Subcutaneous abdominal adipose tissue (tissue), 5 donors: ENCODE measurements around the gene FASN.

Source experiments
- H3K27ac ChIP-seq: one replicate; pipeline ENCODE4 v1.7.0; 2013; ENCODE audit warnings: low read depth, mild to moderate bottlenecking, inconsistent platforms, low read length, moderate library complexity
- H3K27me3 ChIP-seq, 5 donors: one replicate each; pipeline ENCODE4 v1.7.0; 2013; ENCODE audit warnings: low read length in 5 of 5, inconsistent platforms in 1 of 5; ENCODE audit not compliant: control insufficient read depth in 5 of 5, insufficient read depth in 4 of 5
- H3K36me3 ChIP-seq, 5 donors: one replicate each; pipeline ENCODE4 v1.7.0; 2013; ENCODE audit warnings: low read length in 5 of 5; ENCODE audit not compliant: control insufficient read depth in 5 of 5, insufficient read depth in 5 of 5
- H3K4me1 ChIP-seq, 5 donors: one replicate each; pipeline ENCODE4 v1.7.0; 2013; ENCODE audit warnings: low read length in 5 of 5, mild to moderate bottlenecking in 3 of 5, moderate library complexity in 1 of 5; ENCODE audit not compliant: control insufficient read depth in 5 of 5, insufficient read depth in 5 of 5
- H3K4me3 ChIP-seq, 5 donors: one replicate each; pipeline ENCODE4 v1.7.0; 2013; ENCODE audit warnings: low read length in 5 of 5, low read depth in 1 of 5
- H3K9ac ChIP-seq, 5 donors: one replicate each; pipeline ENCODE4 v1.7.0; 2013; ENCODE audit warnings: low read length in 5 of 5, mild to moderate bottlenecking in 4 of 5, moderate library complexity in 3 of 5
- H3K9me3 ChIP-seq, 5 donors: one replicate each; pipeline ENCODE4 v1.7.0; 2013; ENCODE audit warnings: low read length in 5 of 5; ENCODE audit not compliant: control insufficient read depth in 5 of 5
- donor health status: healthy.
- donor health status: healthy.
- donor health status: healthy.
- donor health status: healthy.
- donor health status: healthy.

The FASN gene

GRCh38 chr17:82088838-82089722 is 9.0 kb downstream of the FASN start:
- Histone ChIP-seq H3K4me1 (peaks cover 0 to 90% (median 7%) of the 10 kb centered on the region in 5 donors), H3K36me3 (peaks cover 0 to 98% (median 92%) of the 10 kb centered on the region in 5 donors)

DNA sequence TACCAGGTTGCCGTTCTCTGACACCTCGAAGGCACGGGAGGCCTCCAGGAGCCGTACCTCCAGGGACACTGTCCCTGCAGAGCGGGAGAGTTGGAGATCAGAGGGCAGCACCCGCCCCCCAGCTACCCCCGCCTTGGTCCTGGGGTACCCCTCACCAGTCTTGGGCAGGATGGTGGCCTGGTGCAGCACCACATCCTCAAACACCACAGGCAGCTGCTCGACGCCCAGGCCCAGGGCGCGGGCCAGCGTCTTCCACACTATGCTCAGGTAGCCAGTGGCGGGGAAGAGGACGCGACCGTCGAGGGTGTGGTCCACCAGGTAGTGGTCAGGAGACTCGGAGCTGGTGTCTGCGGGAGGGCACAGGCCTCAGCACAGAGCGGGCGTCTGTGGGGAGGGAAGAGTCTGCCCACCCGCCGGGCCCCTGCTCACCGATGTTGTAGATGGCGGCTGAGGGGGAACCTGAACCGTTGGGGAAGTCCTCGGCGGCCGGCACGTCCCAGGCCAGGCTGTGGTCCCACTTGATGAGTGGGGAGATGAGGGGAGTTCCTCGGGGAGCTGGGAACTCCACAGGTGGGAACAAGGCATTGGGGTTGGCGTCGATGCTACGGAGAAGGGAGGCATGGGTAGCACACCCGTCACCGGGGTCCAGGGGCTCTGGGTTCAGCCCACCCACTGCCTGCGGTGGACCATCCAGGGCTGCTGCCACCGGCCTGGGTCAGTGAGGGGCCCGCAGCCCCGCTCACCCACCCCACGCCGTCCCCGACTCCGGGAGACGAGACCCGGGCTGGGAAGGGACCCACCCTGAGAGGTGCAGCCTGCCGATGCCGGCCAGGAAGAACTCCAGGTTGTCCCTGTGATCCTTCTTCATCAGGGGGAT is 9.8 kb downstream of the FASN start:
- Histone ChIP-seq H3K4me1 (peaks cover 0 to 88% (median 2%) of the 10 kb centered on the region in 5 donors), H3K27me3 (no peaks in the 10 kb centered on the region), H3K27ac (no peak overlapping the region), H3K36me3 (peaks cover 0 to 99% (median 94%) of the 10 kb centered on the region in 5 donors), H3K4me3 (no peak overlapping the region), H3K9me3 (no peaks in the 10 kb centered on the region), H3K9ac (no peak overlapping the region)

More at GRCh38 chr17:82088838-82089722, 9.0 kb downstream of the FASN start:
- Histone ChIP-seq H3K4me3 (no peak overlapping the region), H3K9ac (no peak overlapping the region), H3K27me3 (no peaks in the 10 kb centered on the region), H3K27ac (no peak overlapping the region), H3K9me3 (no peaks in the 10 kb centered on the region)

GRCh38 chr17:82086941-82087906 is 10.8 kb downstream of the FASN start:
- Histone ChIP-seq H3K4me1 (peaks cover 0 to 79% (median 0%) of the 10 kb centered on the region in 5 donors), H3K9ac (no peak overlapping the region), H3K27ac (no peak overlapping the region), H3K4me3 (no peak overlapping the region), H3K9me3 (no peaks in the 10 kb centered on the region), H3K36me3 (peaks cover 0 to 99% (median 98%) of the 10 kb centered on the region in 5 donors), H3K27me3 (no peaks in the 10 kb centered on the region)

GRCh38 chr17:82085931-82086764 is 11.9 kb downstream of the FASN start:
- H3K4me1 ChIP-seq = peaks cover 0 to 72% (median 0%) of the 10 kb centered on the region in 5 donors
- peaks cover 0 to 99% (median 97%) of the 10 kb centered on the region in 5 donors for H3K36me3 ChIP-seq
- no peak overlapping the region for H3K9ac ChIP-seq
- no peak overlapping the region for H3K27ac ChIP-seq
- no peaks in the 10 kb centered on the region for H3K9me3 ChIP-seq
- H3K27me3 ChIP-seq = no peaks in the 10 kb centered on the region
- H3K4me3 ChIP-seq = no peak overlapping the region

GRCh38 chr17:82085031-82085861 is 12.8 kb downstream of the FASN start:
- Histone ChIP-seq H3K9me3 (no peaks in the 10 kb centered on the region), H3K27ac (no peak overlapping the region), H3K4me3 (no peak overlapping the region), H3K4me1 (peaks cover 0 to 63% (median 0%) of the 10 kb centered on the region in 5 donors), H3K9ac (no peak overlapping the region), H3K36me3 (peaks cover 0 to 100% (median 99%) of the 10 kb centered on the region in 5 donors), H3K27me3 (no peaks in the 10 kb centered on the region)

- H3K4me1 ChIP-seq = peaks cover 0 to 56% (median 0%) of the 10 kb centered on the region in 5 donors
- H3K27ac ChIP-seq = no peak overlapping the region
- H3K4me3 ChIP-seq = no peak overlapping the region
- no peak overlapping the region for H3K9ac ChIP-seq
- H3K27me3 ChIP-seq = no peaks in the 10 kb centered on the region
- peaks cover 0 to 100% (median 98%) of the 10 kb centered on the region in 5 donors for H3K36me3 ChIP-seq
- no peaks in the 10 kb centered on the region for H3K9me3 ChIP-seq
Measured at GRCh38 chr17:82084373-82085030, 13.5 kb downstream of the FASN start.

DNA sequence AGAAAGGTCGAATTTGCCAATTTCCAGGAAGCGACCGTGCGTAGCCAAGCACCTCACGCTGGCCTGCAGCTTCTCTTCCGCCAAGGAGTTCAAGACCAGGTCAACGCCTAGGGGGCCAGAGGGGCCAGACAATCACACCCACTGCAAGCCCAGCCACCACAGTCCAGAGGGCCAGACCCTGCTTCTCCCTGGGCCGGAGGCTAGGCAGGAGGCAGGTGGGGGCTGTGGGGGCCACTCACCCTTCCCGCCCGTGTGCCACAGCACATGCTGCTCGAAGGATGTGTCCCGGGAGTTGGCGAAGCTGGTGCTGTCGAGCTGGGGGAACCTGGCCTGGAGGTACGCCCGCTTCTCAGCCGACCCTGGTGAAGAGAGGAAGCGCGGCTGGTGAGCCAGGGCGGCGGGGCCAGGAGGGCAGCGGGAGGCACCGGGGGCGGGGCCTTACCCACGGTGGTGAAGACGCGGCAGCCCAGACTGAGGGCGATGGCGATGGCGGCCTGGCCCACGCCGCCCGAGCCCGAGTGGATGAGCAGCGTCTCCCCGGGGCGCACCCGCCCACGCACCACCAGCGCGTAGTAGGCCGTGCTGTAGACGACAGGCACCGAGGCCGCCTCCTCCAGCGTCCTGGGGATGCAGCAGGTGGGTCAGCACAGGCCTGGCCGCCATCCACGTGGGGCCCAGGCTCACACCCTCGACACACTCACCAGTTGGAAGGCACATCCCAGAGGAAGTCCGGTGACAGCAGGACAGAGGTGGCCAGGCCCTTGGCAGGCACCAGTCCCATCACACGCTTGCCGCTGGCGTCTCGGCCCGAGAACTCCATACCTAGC is 14.3 kb downstream of the FASN start:
- no peaks in the 10 kb centered on the region for H3K9me3 ChIP-seq
- H3K36me3 ChIP-seq = peaks cover 0 to 98% (median 96%) of the 10 kb centered on the region in 5 donors
- H3K4me3 ChIP-seq = no peak overlapping the region
- no peak overlapping the region for H3K9ac ChIP-seq
- peaks cover 0 to 48% (median 0%) of the 10 kb centered on the region in 5 donors for H3K4me1 ChIP-seq
- no peaks in the 10 kb centered on the region for H3K27me3 ChIP-seq
- no peak overlapping the region for H3K27ac ChIP-seq
